Parathyroid adenoma (tissue), 2 donors: ENCODE measurements around the gene CLEC18B.
"Not testable (repeated sequence)": the region's sequence is repeated elsewhere in the genome, so short reads cannot be mapped to it uniquely, and the experiment has no call there.

ENCODE experiments used
- H2AFZ ChIP-seq: fragments of 300-600 bp; sonication (generic); one replicate; pipeline ENCODE4 v1.7.0; 2017; ENCODE audit warnings: antibody characterized with exemption, mild to moderate bottlenecking
- H3K27ac ChIP-seq: fragments of 300-600 bp; sonication (generic); one replicate; pipeline ENCODE4 v1.7.0; 2017
- H3K27me3 ChIP-seq: fragments of 300-600 bp; sonication (generic); one replicate; pipeline ENCODE4 v1.7.0; 2017; ENCODE audit warnings: low read length; ENCODE audit not compliant: control insufficient read depth, insufficient read depth
- H3K36me3 ChIP-seq: fragments of 300-600 bp; sonication (generic); one replicate; pipeline ENCODE4 v1.7.0; 2017; ENCODE audit warnings: low read length; ENCODE audit not compliant: control insufficient read depth, insufficient read depth
- H3K4me1 ChIP-seq: fragments of 300-600 bp; sonication (generic); one replicate; pipeline ENCODE4 v1.7.0; 2017; ENCODE audit warnings: control low read depth
- H3K4me2 ChIP-seq: fragments of 300-600 bp; sonication (generic); one replicate; pipeline ENCODE4 v1.7.0; 2017; ENCODE audit warnings: low read length
- H3K4me3 ChIP-seq: fragments of 300-600 bp; sonication (generic); one replicate; pipeline ENCODE4 v1.7.0; 2017; ENCODE audit warnings: low read depth, low read length
- H3K79me2 ChIP-seq: fragments of 300-600 bp; sonication (generic); one replicate; pipeline ENCODE4 v1.7.0; 2017; ENCODE audit warnings: control low read depth
- H3K9ac ChIP-seq: fragments of 300-600 bp; sonication (generic); one replicate; pipeline ENCODE4 v1.7.0; 2017; ENCODE audit warnings: mild to moderate bottlenecking
- H3K9me3 ChIP-seq: fragments of 300-600 bp; sonication (generic); one replicate; pipeline ENCODE4 v1.7.0; 2017; ENCODE audit warnings: low read length; ENCODE audit not compliant: control insufficient read depth
- TF ChIP-seq, protein P1 (sequence below): fragments of 300-600 bp; sonication (generic); IDR thresholded peaks from one replicate; pipeline ENCODE4 v1.7.0; 2017; ENCODE audit warnings: antibody characterized with exemption, mild to moderate bottlenecking
- donor health status: primary hyperparathyroidism.

Gene CLEC18B

DNA sequence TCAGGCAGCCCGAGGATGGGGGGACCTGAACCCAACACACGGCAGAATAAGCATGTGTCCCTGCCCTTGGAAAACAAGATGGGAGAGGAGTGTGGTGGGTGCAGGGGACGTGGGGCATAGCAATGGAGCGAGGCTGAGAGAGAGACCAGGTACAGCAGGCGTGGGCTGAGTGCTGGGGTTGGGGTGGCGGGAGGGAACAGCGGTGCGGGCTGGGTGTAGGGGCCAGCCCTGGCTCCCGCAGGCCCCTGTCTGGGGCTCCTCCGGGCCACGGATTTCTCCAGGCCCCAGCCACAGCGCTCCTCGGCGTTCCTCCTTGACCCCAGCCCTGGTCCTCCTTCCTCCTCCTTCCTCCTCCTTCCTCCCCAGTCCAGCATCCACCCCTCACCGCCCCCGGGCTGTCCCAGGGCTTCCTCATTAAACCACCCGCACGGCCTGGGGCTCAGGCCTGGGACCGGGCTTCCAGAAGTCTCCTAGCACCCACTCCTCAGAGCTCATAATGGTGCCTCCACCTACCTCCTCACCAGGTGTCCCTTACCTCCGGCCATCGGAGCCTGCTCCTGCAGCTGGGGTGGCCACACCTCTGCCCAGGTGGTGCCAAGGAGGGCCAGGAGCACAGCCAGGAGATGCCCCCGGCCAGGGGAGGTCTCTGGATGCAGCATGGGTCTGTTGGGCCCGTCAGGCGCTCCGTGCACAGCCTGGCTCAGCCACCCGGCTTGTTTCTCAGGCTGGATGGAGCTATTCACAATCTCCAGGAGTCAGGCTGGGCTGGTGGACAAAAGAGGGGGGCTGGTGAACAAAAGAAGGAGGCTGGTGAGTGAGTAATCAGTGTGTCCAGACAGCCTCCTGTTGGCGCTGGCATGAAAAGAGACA is at the start of gene CLEC18B:
TSS of gene CLEC18B (minus strand) at position 867 of the 870 bp plus-strand sequence. CDS start at position 659, 208 bp downstream.
- not testable (repeated sequence) for H2AFZ ChIP-seq

DNA sequence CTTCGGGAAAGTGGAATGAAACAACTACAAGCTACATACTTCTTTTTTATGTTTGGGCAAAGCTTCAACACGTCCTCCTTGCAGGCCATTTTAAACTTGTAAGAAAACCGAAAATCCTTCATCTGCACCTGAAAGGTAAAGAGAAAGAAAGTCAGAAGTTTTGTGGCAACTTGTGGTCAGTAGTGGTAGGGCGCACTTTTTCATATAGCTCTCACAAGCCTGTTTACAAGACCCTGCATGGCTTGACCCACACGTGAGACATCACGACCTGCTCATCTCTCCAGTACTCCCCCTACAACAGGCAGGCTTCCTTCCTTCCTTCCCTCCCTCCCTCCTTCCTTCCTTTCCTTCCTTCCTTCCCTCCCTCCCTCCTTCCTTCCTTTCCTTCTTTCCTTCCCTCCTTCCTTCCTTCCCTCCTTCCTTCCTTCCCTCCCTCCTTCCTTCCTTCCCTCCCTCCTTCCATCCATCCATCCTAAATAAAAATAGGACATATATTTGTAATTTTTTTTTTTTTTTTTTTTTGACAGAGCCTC is 48.7 kb upstream of the CLEC18B start:
- no peak overlapping the region for H3K4me3 ChIP-seq
- H3K4me1 ChIP-seq, result no peaks in the 10 kb centered on the region
- no peaks in the 10 kb centered on the region for H3K27me3 ChIP-seq
- no peak overlapping the region for H3K4me2 ChIP-seq
- no peak overlapping the region for H3K9ac ChIP-seq
- H2AFZ ChIP-seq, result no peak overlapping the region
- no peaks in the 10 kb centered on the region for H3K79me2 ChIP-seq
- H3K27ac ChIP-seq, result no peak overlapping the region
- no peaks in the 10 kb centered on the region for H3K9me3 ChIP-seq
- TF ChIP-seq, protein P1, sequence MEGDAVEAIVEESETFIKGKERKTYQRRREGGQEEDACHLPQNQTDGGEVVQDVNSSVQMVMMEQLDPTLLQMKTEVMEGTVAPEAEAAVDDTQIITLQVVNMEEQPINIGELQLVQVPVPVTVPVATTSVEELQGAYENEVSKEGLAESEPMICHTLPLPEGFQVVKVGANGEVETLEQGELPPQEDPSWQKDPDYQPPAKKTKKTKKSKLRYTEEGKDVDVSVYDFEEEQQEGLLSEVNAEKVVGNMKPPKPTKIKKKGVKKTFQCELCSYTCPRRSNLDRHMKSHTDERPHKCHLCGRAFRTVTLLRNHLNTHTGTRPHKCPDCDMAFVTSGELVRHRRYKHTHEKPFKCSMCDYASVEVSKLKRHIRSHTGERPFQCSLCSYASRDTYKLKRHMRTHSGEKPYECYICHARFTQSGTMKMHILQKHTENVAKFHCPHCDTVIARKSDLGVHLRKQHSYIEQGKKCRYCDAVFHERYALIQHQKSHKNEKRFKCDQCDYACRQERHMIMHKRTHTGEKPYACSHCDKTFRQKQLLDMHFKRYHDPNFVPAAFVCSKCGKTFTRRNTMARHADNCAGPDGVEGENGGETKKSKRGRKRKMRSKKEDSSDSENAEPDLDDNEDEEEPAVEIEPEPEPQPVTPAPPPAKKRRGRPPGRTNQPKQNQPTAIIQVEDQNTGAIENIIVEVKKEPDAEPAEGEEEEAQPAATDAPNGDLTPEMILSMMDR, result no peak
- no peaks in the 10 kb centered on the region for H3K36me3 ChIP-seq

More for the DNA sequence above, at the start of gene CLEC18B:
- not testable (repeated sequence) for H3K79me2 ChIP-seq, H3K4me3 ChIP-seq, H3K27me3 ChIP-seq, H3K4me1 ChIP-seq, H3K9me3 ChIP-seq, H3K27ac ChIP-seq, H3K9ac ChIP-seq, H3K4me2 ChIP-seq, H3K36me3 ChIP-seq

DNA sequence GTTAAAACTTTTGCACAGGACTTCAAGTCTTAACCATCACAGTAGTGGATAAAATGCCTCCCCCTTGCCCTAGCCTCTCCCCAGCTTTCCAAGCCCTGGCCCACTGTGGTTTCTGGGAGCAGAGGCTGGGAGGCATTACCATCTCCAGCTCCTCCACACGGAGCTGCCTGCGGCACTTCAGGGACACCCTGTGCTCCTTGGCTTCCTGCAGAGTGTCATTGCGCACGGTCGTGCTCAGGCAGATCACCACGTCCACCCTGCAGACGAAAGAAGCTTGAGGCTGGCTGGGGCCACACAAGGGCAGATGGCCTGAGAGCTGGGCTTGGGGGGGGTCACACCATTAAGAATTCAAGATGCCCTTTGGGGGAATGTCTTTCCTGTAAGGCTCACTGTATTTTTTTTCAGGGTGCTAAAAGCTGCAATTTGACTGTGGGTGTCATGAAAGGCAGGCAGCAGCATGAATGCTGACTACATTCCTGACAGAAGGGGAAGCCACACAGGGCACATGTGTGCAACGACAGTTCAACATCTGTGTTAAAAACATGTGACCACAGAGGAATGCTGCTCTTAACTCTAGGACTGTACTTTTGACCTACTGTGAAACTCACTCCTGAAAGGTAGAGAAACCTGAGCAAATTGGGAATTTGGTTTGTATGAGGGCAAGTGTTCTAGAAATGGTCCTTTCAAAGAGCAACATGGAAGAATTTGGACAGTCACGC is 47.7 kb upstream of the CLEC18B start:
- Histone ChIP-seq H3K79me2 (no peaks in the 10 kb centered on the region), H3K4me2 (no peak overlapping the region), H3K9ac (no peak overlapping the region), H2AFZ (no peak overlapping the region), H3K4me1 (no peaks in the 10 kb centered on the region), H3K27ac (no peak overlapping the region), H3K27me3 (no peaks in the 10 kb centered on the region), H3K9me3 (no peaks in the 10 kb centered on the region), H3K36me3 (no peaks in the 10 kb centered on the region), H3K4me3 (no peak overlapping the region)
- TF ChIP-seq, protein P1, result no peak

DNA sequence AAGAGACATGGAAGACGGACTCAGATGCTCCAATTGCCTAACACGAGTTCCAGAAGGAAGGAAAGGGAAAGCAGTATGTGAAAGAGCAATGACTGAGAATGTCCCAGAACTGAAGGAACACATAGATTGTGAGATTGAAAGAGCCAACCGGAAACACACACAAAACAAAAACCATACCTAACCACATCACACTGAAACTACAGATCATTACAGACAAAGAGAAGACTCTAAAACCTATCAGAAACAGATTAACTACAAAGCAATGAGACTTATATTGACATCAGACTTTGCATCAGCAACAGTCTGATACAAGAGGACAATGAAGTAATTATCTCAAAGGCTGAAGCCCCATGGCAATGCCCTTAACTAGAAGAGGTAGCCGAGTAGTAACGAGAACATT is 45.6 kb upstream of the CLEC18B start:
- Histone ChIP-seq H3K27me3 (no peaks in the 10 kb centered on the region), H3K4me2 (no peak overlapping the region), H3K27ac (no peak overlapping the region), H3K9ac (no peak overlapping the region), H2AFZ (no peak overlapping the region), H3K36me3 (no peaks in the 10 kb centered on the region), H3K9me3 (no peaks in the 10 kb centered on the region), H3K4me1 (no peaks in the 10 kb centered on the region), H3K79me2 (no peaks in the 10 kb centered on the region), H3K4me3 (no peak overlapping the region)
- TF ChIP-seq, protein P1, result no peak
